Keratinocyte (primary cell): ENCODE data around the gene TACC2. TPM values are rescaled to one million over a fixed set of nuclear protein-coding genes. Genes with fewer than 3 reads are reported as not detected.

Source experiments
- DNase-seq: peaks from one replicate; pipeline ENCODE4 v3.0.0-alpha.2; 2011; ENCODE audit warnings: low read depth, missing footprints, low spot score
- FAIRE-seq: peaks from 2 replicates; lab custom pipeline; 2011; peaks lifted over from hg19 to GRCh38; lab: Jason Lieb, UNC
- H2AFZ ChIP-seq: 2 replicates; pipeline ENCODE4 v1.6.0; 2012; ENCODE audit warnings: low read length, control low read depth, inconsistent platforms; ENCODE audit not compliant: control insufficient read depth
- H3K27ac ChIP-seq: 2 replicates; pipeline ENCODE4 v1.5.1; 2011; ENCODE audit warnings: low read length; ENCODE audit not compliant: control insufficient read depth, insufficient read depth
- H3K27me3 ChIP-seq: 3 replicates; pipeline ENCODE4 v1.6.0; 2011; ENCODE audit warnings: low read length; ENCODE audit not compliant: control insufficient read depth, insufficient read depth; ENCODE audit errors: extremely low read depth
- H3K36me3 ChIP-seq, 2 experiments: 2 replicates in 1 of 2; 3 replicates in 1 of 2; pipeline ENCODE4 v1.5.1; 2011; ENCODE audit warnings: low read length in 2 of 2, mild to moderate bottlenecking in 1 of 2; ENCODE audit not compliant: control insufficient read depth in 2 of 2, insufficient read depth in 2 of 2; ENCODE audit errors: extremely low read depth in 1 of 2
- H3K4me1 ChIP-seq: 3 replicates; pipeline ENCODE4 v1.5.1; 2011; ENCODE audit warnings: low read length; ENCODE audit not compliant: control insufficient read depth, insufficient read depth; ENCODE audit errors: extremely low read depth
- H3K4me2 ChIP-seq: 3 replicates; pipeline ENCODE4 v1.6.0; 2011; ENCODE audit warnings: low read depth, low read length; ENCODE audit not compliant: control insufficient read depth, insufficient read depth; ENCODE audit errors: extremely low read depth
- H3K4me3 ChIP-seq, 3 experiments: fragments of 200-600 bp in 1 of 3; sonication (generic) in 1 of 3; 2 replicates in 2 of 3; 3 replicates in 1 of 3; pipeline ENCODE4 v1.5.1; 2011 to 2016; ENCODE audit warnings: low read length in 3 of 3, mild to moderate bottlenecking in 3 of 3, control low read depth in 2 of 3, inconsistent platforms in 1 of 3, low read depth in 1 of 3, mixed read lengths in 1 of 3, mixed run types in 1 of 3, moderate library complexity in 1 of 3; ENCODE audit not compliant: control insufficient read depth in 2 of 3, insufficient read depth in 2 of 3; ENCODE audit errors: extremely low read depth in 1 of 3
- H3K79me2 ChIP-seq: 2 replicates; pipeline ENCODE4 v1.6.0; 2012; ENCODE audit warnings: low read length; ENCODE audit not compliant: control insufficient read depth, insufficient read depth
- H3K9ac ChIP-seq: 3 replicates; pipeline ENCODE4 v1.6.0; 2011; ENCODE audit warnings: low read length; ENCODE audit not compliant: control insufficient read depth, insufficient read depth; ENCODE audit errors: extremely low read depth
- H3K9me1 ChIP-seq: 3 replicates; pipeline ENCODE4 v1.6.0; 2011; ENCODE audit warnings: low read length; ENCODE audit not compliant: control insufficient read depth, insufficient read depth; ENCODE audit errors: extremely low read depth
- H3K9me3 ChIP-seq: 2 replicates; pipeline ENCODE4 v1.5.1; 2012; ENCODE audit warnings: low read depth, low read length; ENCODE audit not compliant: control insufficient read depth
- H4K20me1 ChIP-seq: 3 replicates; pipeline ENCODE4 v1.6.0; 2011; ENCODE audit warnings: low read length; ENCODE audit not compliant: control insufficient read depth, insufficient read depth; ENCODE audit errors: extremely low read depth
- EZH2 ChIP-seq: IDR thresholded peaks from one replicate; pipeline ENCODE4 v1.6.1; 2012; ENCODE audit warnings: inconsistent platforms, mild to moderate bottlenecking, low read length, moderate library complexity
- dilution Hi-C: fragments of 300-500 bp; cut with MboI; formaldehyde crosslinking; loops from one replicate; pipeline ENCODE4 v1.7.0; 2020; ENCODE audit warnings: low sequenced_read_pairs; ENCODE audit not compliant: extremely low pct_ligation_motif_present
- polyA plus RNA-seq, 5 experiments: library from polyadenylated mRNA; depleted of rRNA in 3 of 5; stranded (reverse) in 3 of 5; stranded (forward) in 1 of 5; unstranded in 1 of 5; fragments of >200 nt; gene quantifications; 1 replicate in 1 of 5; 2 replicates in 3 of 5; 3 replicates in 1 of 5; pipeline versions ENCODE4 v1.2.1 to v1.2.3, GENCODE V29; 2011 to 2012; ENCODE audit warnings: missing spikeins in 2 of 5, low read depth in 1 of 5, low replicate concordance in 1 of 5
- TF ChIP-seq, protein P1 (sequence below), 3 experiments: IDR thresholded peaks in 1 of 3; conservative IDR thresholded peaks in 1 of 3; optimal IDR thresholded peaks in 1 of 3; 2 replicates in 2 of 3; 3 replicates in 1 of 3; pipeline versions ENCODE3 to v1.5.1; 2011; ENCODE audit warnings: low read length in 3 of 3, mild to moderate bottlenecking in 3 of 3, moderate library complexity in 2 of 3, control low read depth in 1 of 3, inconsistent platforms in 1 of 3; ENCODE audit not compliant: insufficient read depth in 2 of 3; ENCODE audit errors: extremely low read depth in 1 of 3

TACC2 gene
- polyA plus RNA-seq, 1 donor (not counting 4 experiments of a cell fraction or from before 2014, with no cell fraction given), result 12.8 TPM

DNA sequence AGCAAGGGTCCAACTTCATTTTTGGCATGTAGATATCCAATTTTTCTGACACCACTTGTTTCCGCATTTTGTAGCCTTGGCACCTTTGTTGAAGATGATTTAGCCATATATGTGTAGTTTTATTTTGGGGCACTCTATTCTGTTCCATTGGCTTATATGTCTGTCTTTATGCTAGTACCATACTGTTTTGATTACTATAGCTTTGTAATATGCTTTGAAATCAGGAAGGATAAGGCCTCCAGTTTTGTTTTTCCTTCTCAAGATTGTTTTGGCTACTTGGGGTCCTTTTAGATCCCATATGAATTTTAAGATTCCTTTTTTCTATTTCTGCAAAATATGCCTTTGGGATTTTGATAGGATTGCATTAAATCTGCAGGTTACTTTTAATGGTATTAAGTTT lies 272.6 kb downstream of the TACC2 start:
- peaks cover 7% of the 10 kb centered on the region for H3K4me1 ChIP-seq
- H3K27ac ChIP-seq, result no peak overlapping the region
- no peaks in the 10 kb centered on the region for H3K9me1 ChIP-seq
- H3K9me3 ChIP-seq, result no peaks in the 10 kb centered on the region
- H4K20me1 ChIP-seq, result no peaks in the 10 kb centered on the region
- dilution Hi-C loops, result no loop called here
- no peak overlapping the region for H3K4me3 ChIP-seq
- no peaks in the 10 kb centered on the region for H3K79me2 ChIP-seq
- DNase-seq (no peak), FAIRE-seq (no peak)
- peaks cover 0 to 2% of the 10 kb centered on the region in 2 experiments for H3K36me3 ChIP-seq
- H3K9ac ChIP-seq, result no peak overlapping the region
- TF ChIP-seq, protein P1, sequence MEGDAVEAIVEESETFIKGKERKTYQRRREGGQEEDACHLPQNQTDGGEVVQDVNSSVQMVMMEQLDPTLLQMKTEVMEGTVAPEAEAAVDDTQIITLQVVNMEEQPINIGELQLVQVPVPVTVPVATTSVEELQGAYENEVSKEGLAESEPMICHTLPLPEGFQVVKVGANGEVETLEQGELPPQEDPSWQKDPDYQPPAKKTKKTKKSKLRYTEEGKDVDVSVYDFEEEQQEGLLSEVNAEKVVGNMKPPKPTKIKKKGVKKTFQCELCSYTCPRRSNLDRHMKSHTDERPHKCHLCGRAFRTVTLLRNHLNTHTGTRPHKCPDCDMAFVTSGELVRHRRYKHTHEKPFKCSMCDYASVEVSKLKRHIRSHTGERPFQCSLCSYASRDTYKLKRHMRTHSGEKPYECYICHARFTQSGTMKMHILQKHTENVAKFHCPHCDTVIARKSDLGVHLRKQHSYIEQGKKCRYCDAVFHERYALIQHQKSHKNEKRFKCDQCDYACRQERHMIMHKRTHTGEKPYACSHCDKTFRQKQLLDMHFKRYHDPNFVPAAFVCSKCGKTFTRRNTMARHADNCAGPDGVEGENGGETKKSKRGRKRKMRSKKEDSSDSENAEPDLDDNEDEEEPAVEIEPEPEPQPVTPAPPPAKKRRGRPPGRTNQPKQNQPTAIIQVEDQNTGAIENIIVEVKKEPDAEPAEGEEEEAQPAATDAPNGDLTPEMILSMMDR (optimal IDR thresholded peaks at IDR 0.05 in 1 of 3, IDR thresholded peaks at IDR 0.05 in 1 of 3, conservative IDR thresholded peaks at IDR 0.05 in 1 of 3; ENCODE audit: extremely low read depth in 1 of 3, insufficient read depth in 2 of 3, low read length in 3 of 3), result no peak
- TF ChIP-seq EZH2, result no peak
- H2AFZ ChIP-seq, result no peak overlapping the region
- no peaks in the 10 kb centered on the region for H3K27me3 ChIP-seq
- H3K4me2 ChIP-seq, result no peak overlapping the region

DNA sequence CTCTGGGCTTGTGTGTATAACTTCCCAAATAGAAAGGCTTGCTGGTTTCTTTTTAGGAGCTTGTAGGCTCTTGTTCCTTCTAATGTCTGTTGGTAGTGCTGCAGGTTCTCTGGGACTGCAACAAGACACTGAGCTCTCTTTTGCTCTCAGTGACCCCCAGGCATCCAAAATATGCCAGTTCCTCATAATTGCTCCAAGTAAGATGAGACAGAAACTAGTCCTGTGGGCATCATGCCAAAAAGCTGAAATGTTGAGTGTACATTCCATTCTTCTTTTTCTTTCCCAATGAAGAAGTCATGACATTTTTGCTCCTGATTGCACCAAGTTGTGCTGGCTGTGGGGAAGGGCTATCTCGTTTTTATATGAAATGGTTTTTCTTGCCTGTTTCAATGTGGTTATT lies 275.0 kb downstream of the TACC2 start:
- Histone ChIP-seq H4K20me1 (no peaks in the 10 kb centered on the region), H3K4me2 (peak overlapping the region; percentile 9), H3K9me1 (no peaks in the 10 kb centered on the region), H3K27ac (no peak overlapping the region), H3K27me3 (no peaks in the 10 kb centered on the region), H3K4me1 (peaks cover 7% of the 10 kb centered on the region), H3K9me3 (no peaks in the 10 kb centered on the region), H3K4me3 (no peak overlapping the region), H3K9ac (no peak overlapping the region), H2AFZ (no peak overlapping the region), H3K79me2 (no peaks in the 10 kb centered on the region), H3K36me3 (no peaks in the 10 kb centered on the region)
- FAIRE-seq (peak; percentile 29), DNase-seq (no peak)
- dilution Hi-C loops, result no loop called here
- TF ChIP-seq, protein P1 (optimal IDR thresholded peaks at IDR 0.05 in 1 of 3, IDR thresholded peaks at IDR 0.05 in 1 of 3, conservative IDR thresholded peaks at IDR 0.05 in 1 of 3; ENCODE audit: extremely low read depth in 1 of 3, insufficient read depth in 2 of 3, low read length in 3 of 3), result no peak
- TF ChIP-seq EZH2, result no peak
